Keratinocyte (primary cell): Measurements from ENCODE around the gene DAPL1.

Experiments used
- EZH2 ChIP-seq: IDR thresholded peaks from one replicate; pipeline ENCODE4 v1.6.1; 2012; ENCODE audit warnings: inconsistent platforms, mild to moderate bottlenecking, low read length, moderate library complexity
- TF ChIP-seq, protein P1 (sequence below), 3 experiments: IDR thresholded peaks in 1 of 3; conservative IDR thresholded peaks in 1 of 3; optimal IDR thresholded peaks in 1 of 3; 2 replicates in 2 of 3; 3 replicates in 1 of 3; pipeline versions ENCODE3 to v1.5.1; 2011; ENCODE audit warnings: low read length in 3 of 3, mild to moderate bottlenecking in 3 of 3, moderate library complexity in 2 of 3, control low read depth in 1 of 3, inconsistent platforms in 1 of 3; ENCODE audit not compliant: insufficient read depth in 2 of 3; ENCODE audit errors: extremely low read depth in 1 of 3

- TF ChIP-seq, protein P1, sequence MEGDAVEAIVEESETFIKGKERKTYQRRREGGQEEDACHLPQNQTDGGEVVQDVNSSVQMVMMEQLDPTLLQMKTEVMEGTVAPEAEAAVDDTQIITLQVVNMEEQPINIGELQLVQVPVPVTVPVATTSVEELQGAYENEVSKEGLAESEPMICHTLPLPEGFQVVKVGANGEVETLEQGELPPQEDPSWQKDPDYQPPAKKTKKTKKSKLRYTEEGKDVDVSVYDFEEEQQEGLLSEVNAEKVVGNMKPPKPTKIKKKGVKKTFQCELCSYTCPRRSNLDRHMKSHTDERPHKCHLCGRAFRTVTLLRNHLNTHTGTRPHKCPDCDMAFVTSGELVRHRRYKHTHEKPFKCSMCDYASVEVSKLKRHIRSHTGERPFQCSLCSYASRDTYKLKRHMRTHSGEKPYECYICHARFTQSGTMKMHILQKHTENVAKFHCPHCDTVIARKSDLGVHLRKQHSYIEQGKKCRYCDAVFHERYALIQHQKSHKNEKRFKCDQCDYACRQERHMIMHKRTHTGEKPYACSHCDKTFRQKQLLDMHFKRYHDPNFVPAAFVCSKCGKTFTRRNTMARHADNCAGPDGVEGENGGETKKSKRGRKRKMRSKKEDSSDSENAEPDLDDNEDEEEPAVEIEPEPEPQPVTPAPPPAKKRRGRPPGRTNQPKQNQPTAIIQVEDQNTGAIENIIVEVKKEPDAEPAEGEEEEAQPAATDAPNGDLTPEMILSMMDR (optimal IDR thresholded peaks at IDR 0.05 in 1 of 3, IDR thresholded peaks at IDR 0.05 in 1 of 3, conservative IDR thresholded peaks at IDR 0.05 in 1 of 3; ENCODE audit: extremely low read depth in 1 of 3, insufficient read depth in 2 of 3, low read length in 3 of 3): no peak
- no peak for TF ChIP-seq EZH2
Observed at GRCh38 chr2:158818511-158818910, 23.4 kb downstream of the DAPL1 start.
